GM12874 (cell line): ENCODE measurements around the gene PLD3.

Experiments used
- CTCF ChIP-seq: IDR thresholded peaks from 2 replicates; pipeline ENCODE4 v1.5.1; 2011; ENCODE audit warnings: low read depth, mild to moderate bottlenecking, control low read depth, low read length, moderate library complexity; ENCODE audit not compliant: insufficient read depth

Gene PLD3

GRCh38 chr19:40389404-40390083 is 41.0 kb downstream of the PLD3 start:
- no peak for TF ChIP-seq CTCF

- no peak for TF ChIP-seq CTCF
These were observed 41.7 kb downstream of the PLD3 start, which contains the start of gene HIPK4 for GRCh38 chr19:40390084-40390742. HIPK4 (minus strand) TSS chr19:40390181; CDS start chr19:40389902, 279 bp downstream.

- no peak for TF ChIP-seq CTCF
These were observed 43.6 kb downstream of the PLD3 start for GRCh38 chr19:40392123-40392522.

GRCh38 chr19:40392894-40393517 is 44.5 kb downstream of the PLD3 start:
- no peak; the same call in 1 of the 2 replicates for TF ChIP-seq CTCF

- no peak for TF ChIP-seq CTCF
These were observed 45.7 kb downstream of the PLD3 start for GRCh38 chr19:40393894-40394815.

- TF ChIP-seq CTCF: no peak
These were observed 46.3 kb downstream of the PLD3 start for GRCh38 chr19:40394816-40395210.
